AG09319 (cell line): ENCODE results near the gene GPR141.

ENCODE experiments used
- DNase-seq: peaks from one replicate; pipeline ENCODE4 v3.0.0-alpha.2; 2010; ENCODE audit warnings: low read depth; ENCODE audit errors: extremely low read depth
- TF ChIP-seq, protein P1 (sequence below): IDR thresholded peaks from 2 replicates; pipeline ENCODE4 v1.5.1; 2011; ENCODE audit warnings: low read depth, mild to moderate bottlenecking, inconsistent platforms, low read length, moderate library complexity

Gene GPR141

GRCh38 chr7:37735196-37735595, 51.6 kb downstream of the GPR141 start:
- TF ChIP-seq, protein P1, sequence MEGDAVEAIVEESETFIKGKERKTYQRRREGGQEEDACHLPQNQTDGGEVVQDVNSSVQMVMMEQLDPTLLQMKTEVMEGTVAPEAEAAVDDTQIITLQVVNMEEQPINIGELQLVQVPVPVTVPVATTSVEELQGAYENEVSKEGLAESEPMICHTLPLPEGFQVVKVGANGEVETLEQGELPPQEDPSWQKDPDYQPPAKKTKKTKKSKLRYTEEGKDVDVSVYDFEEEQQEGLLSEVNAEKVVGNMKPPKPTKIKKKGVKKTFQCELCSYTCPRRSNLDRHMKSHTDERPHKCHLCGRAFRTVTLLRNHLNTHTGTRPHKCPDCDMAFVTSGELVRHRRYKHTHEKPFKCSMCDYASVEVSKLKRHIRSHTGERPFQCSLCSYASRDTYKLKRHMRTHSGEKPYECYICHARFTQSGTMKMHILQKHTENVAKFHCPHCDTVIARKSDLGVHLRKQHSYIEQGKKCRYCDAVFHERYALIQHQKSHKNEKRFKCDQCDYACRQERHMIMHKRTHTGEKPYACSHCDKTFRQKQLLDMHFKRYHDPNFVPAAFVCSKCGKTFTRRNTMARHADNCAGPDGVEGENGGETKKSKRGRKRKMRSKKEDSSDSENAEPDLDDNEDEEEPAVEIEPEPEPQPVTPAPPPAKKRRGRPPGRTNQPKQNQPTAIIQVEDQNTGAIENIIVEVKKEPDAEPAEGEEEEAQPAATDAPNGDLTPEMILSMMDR: no peak
- no peak for DNase-seq

GRCh38 chr7:37738321-37738720, 54.8 kb downstream of the GPR141 start:
- DNase-seq: no peak
- TF ChIP-seq, protein P1: no peak

DNA sequence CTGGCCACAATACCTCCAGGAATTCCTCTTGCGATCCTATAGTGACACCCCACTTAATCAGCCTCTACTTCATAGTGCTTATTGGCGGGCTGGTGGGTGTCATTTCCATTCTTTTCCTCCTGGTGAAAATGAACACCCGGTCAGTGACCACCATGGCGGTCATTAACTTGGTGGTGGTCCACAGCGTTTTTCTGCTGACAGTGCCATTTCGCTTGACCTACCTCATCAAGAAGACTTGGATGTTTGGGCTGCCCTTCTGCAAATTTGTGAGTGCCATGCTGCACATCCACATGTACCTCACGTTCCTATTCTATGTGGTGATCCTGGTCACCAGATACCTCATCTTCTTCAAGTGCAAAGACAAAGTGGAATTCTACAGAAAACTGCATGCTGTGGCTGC, 56.8 kb downstream of the GPR141 start:
- TF ChIP-seq, protein P1: no peak
- no peak for DNase-seq

DNA sequence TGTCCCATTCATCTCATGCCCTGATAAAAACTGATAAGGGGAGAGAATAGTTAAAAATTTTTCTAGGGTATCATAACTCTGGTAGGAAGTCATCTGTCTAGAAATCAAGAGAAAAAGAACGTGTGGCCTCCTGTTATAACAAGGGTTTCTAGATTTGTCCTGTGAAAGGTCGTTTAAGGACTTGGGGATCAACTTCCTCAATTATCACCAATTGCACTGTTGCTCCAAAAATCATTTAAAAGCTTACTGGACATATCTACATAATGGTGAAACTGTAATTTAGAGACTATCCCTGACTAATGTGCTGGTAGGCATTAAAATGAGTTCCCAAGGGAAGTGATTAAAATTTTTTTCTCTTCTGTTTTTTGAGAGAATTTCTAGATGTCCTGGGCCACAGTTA, 58.2 kb downstream of the GPR141 start:
- TF ChIP-seq, protein P1: no peak
- DNase-seq: no peak

DNA sequence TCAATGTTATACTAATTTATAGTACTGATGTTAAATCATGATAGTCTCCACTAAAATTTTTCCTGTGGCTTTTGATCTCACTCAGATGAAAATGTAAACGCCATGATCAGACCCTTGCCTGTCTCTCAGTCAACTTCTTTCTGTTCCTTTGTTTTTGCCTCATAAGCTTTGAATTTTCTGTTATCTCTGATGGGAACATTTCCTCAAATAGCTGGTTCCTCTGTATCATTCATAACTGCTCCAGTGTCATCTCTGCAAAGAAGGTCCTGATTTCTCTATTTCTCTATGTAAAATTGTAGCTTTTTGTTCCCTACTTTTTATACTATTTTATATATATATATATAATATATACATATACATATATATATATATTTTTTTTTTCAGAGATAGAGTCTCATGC, 67.5 kb downstream of the GPR141 start:
- TF ChIP-seq, protein P1: no peak
- DNase-seq: no peak

- TF ChIP-seq, protein P1: no peak
- no peak for DNase-seq
Observed at GRCh38 chr7:37753398-37754050, 70.0 kb downstream of the GPR141 start.

- no peak for DNase-seq
- TF ChIP-seq, protein P1: no peak
Observed at GRCh38 chr7:37756797-37757551, 73.4 kb downstream of the GPR141 start.
